Islet of Langerhans (tissue), 1 donor: ENCODE data around the gene ETDC.
"Not testable (repeated sequence)": the region's sequence is repeated elsewhere in the genome, so short reads cannot be mapped to it uniquely, and the experiment has no call there.

ENCODE experiments used
- FAIRE-seq: peaks from one replicate; lab custom pipeline; 2011; peaks lifted over from hg19 to GRCh38; lab: Jason Lieb, UNC

Gene ETDC

DNA sequence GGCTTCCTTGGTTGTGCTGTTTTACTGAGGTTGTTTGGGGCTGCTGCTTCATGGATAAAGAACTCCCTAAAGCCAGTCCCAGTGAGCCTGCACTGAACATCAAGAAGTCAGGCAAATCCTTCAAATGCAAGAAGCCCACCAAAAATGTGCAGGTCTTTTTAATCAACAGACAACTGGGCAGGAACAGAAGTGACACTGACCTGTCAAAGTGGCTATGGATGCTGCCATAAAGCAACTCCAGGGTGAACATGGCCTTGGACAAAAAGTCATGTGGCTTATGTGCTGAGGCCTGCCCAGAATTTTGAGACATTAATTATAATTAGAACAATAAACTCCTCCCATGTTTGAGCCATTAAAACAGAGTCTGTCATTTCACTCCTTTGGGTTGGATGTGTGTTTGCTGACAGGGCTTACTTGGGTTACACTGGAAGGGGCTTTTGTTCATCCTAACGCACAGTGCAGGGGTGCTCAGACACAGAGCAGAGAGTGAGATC is at the start of gene ETDC:
Gene ETDC (plus strand): TSS at position 51 of the 494 bp plus-strand sequence. CDS start 0 bp downstream, at position 51.
- FAIRE-seq, result no peak

DNA sequence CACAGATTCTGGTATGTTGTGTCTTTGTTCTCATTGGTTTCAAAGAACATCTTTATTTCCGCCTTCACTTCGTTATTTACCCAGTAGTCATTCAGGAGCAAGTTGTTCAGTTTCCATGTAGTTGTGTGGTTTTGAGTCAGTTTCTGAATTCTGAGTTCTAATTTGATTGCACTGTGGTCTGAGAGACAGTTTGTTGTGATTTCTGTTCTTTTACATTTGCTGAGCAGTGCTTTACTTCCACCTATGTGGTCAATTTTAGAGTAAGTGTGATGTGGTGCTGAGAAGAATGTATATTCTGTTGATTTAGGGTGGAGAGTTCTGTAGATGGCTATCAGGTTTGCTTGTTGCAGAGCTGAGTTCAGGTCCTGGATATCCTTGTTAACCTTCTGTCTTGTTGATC is 48.3 kb upstream of the ETDC start:
- FAIRE-seq, result not testable (repeated sequence)

DNA sequence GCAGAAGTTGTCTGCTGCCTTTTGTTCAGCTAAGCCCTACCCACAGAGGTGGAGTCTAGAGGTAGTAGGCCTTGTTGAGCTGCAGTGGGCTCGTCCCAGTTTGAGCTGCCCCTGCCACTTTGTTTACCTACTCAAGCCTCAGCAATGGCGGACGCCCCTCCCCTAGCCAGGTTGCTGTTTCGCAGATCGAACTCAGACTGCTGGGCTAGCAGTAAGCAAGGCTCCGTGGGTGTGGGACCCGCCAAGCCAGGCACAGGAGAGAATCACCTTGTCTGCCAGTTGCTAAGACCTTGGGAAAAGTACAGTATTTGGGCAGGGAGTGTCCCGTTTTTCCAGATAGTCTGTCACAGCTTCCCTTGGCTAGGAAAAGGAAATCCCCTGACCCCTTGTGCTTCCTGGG is 45.9 kb upstream of the ETDC start:
- FAIRE-seq, result not testable (repeated sequence)

DNA sequence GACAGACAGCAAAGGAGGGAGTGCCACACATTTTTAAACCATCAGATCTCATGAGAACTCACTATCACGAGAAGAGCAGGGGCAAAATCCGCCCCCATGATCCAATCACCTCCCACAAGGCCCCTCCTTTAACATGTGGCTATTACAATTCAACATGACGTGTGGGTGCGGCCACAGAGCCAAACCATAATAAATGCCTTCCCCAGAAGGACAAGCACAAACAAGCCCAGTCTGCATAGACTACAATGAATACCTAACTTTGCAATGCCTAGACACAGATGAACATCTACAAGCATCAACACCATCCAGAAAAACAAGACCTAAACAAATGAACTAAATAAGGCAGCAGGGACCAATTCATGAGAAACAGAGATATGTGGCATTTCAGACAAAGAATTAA is 45.1 kb upstream of the ETDC start:
- FAIRE-seq, result no peak

DNA sequence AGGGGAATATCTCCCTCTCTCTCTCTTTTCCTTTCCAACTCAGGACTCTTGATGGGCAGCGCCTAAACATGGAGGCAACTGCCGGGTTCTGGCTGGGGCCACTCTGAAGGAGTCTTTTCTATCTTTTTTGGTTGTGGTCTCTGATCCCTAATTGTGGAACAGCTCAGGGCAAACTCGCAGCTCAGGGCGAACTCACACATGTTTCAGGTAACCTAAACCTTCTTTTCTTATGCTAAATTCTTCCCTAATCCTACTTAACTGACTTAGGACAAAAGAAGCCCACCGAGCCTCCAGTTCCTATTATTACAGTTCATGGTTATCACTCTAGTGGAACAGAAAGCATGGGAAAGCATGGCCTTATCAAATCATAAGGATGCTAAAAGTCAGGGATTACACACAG is 36.1 kb upstream of the ETDC start:
- FAIRE-seq, result no peak

DNA sequence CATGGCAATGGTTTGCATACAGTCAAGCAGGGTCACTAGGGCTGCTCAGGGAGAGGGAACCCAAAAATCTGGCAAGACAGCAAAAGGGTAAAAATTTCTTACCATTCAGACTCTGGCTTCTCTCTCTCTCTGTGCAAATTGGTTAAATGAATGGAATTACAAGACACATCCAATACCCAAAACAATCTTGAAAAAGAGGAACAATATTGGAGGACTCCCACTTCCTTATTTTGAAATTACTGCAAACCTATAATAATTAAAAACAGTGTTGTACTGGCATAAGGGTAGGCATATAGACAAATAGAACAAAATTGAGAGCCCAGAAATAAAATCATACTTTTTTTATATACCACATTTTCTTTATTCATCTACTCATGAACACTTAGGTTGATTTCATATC is 33.3 kb upstream of the ETDC start:
- FAIRE-seq, result no peak

DNA sequence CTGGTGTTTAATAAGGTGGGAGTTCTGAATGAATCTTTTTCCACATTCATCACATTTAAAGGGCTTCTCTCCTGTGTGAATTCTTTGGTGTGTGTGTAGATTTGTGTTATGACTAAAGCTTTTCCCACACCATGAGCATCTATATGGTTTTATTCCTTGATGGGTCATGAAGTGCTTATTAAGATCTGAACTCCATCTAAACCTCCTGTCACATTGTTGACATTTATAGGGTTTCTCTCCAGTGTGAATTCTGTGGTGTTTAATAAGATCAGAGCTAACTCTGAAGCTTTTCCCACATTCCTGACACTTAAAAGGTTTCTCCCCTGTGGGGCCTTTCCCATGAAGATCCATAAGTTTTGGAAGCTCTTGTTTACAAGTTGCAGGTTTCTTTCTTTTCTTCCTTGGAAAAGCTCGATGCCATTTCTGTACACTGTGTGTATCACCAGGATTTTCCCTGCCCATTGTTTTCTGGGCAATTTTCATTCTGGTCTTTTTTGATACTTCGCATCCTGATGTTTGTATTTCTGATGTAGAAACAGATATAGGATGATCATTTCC is 21.9 kb upstream of the ETDC start:
- no peak for FAIRE-seq

DNA sequence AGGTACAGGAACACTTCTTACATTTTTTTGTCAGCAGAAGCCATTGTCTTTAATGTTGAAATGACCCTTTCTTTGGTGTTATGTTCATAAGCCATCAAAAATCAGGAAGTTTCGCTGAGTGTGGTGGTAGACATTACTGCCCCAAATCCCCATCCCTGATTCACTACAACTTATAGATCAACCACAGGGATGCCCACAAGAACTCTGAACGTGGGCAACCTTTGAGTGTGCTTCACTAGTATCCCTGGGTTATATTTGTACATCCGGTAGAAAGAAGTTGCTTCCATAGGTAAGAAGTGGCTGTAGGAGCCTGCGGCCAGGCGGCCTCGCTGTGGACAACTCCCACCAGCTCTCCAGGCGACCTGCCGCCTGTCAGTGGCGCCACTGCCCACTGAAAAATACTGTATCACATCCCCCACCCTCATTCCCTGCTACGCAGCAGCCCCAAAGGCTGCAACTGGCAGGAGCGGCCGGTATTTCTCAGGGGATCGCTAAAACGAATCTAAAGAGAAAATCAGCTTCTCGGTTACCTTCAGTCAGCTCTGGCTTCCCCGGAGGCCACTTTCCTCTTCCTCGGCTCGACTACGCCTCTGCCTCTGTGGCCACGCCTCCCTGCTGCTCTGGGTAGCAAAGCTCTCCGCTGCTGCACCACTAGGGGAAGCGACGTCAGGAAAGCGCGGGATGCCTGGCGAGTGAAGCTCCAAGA is 13.9 kb upstream of the ETDC start:
- FAIRE-seq, result no peak

DNA sequence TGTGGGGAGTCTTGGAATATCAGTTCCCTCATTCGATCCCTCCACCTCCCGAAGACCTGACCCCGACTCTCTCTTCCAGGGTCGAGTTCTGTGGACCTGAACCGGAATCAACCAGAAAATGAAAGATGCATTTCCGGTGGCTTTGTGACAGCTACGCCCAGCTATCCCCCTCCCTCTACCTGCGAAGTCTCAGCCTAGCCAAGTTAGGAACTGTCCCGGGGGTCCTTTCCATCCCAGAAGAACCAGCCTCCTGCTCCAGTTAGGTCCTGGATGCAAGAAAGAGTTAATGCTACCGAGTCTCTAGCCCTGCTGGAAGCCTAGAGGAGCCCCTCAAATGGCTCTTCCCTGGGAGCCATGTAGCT is 13.4 kb upstream of the ETDC start:
- no peak for FAIRE-seq

DNA sequence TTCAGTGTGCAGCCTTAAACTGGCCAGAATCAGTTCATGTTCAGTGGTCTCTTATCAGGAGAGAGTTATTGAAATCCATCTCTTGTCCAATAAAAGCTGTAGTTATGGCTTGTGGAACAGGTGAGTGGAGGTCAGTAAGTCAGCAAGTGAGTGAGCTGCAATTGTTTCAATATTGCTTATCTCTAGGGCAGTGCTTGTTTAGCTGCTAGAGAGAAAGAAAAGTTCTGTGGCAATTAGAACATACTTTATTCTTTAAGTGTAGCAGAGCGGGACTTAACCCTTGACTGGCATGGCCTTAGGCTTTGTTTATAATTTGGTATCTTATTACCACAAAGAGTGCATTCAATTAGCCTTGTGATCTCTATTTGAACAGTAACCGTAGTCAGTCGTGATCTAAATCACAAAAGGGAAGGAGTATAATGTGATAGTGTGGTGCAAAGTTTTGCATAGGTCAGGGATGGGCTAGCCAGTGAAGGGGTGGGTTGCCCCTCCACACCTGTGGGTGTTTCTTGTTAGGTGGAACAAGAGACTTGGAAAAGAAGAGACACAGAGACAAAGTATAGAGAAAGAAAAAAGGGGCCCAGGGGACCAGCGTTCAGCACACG is 6.9 kb upstream of the ETDC start:
- no peak for FAIRE-seq

DNA sequence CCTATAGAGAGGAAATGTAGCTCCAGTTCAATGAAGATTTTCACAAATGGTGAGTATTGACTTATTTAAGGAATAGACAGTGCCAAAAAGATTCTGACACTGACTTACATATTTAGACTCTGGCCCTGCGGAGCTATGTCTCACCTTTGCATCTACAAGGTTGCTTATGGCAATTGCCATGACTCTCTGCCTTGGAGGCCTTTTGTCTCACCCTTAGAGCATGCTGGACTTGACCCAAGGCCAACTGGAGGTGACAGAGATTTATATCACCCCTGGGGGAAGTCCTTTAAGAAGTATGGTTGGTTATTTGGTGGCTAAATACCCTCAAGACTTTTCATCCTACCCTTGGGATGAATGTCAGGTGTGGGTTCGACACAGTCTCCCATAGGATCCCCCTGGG is 4.5 kb upstream of the ETDC start:
- no peak for FAIRE-seq

DNA sequence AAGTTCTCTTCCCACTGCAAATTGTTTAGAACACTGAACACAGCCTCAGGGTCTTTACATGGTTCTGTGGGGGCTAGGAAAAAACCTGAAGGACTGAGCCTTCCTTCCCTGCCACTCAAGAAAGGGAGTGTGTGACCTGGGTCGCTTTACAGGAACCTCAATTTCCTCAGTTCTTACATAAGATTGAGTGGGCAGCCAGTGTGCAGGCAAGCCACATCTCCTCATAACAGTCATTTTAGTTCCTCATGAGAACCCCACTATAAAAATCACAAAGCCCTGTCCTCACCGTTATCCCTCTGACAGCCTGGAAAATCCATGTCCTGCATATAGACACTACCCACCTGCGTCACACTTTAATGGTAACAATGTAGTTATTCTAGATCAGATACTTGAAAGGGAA is 2.1 kb upstream of the ETDC start:
- FAIRE-seq, result no peak

DNA sequence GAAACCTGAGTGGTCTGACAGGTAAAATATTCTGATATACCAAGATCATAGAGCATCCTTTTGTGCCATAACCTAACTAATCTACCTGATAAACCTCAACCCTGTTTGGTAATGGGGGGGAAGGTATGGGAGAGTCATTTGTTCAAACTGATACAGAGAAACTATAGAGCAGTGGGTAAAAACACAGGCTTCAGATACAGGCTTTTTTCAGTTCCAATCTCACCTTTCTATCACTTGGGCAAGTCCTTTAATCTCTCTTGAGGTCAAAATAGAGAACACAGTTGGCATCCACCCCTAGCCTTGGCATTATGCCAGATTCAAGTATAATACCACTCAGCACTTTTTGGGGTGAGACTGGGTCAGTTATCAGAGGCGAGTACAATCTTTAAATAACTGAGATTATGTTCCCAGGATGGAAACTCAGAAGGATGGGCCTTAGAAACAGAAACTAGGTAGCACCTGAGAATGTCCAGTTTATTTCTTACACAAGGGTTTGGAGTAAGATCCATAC is 880 bp upstream of the ETDC start:
- no peak for FAIRE-seq

DNA sequence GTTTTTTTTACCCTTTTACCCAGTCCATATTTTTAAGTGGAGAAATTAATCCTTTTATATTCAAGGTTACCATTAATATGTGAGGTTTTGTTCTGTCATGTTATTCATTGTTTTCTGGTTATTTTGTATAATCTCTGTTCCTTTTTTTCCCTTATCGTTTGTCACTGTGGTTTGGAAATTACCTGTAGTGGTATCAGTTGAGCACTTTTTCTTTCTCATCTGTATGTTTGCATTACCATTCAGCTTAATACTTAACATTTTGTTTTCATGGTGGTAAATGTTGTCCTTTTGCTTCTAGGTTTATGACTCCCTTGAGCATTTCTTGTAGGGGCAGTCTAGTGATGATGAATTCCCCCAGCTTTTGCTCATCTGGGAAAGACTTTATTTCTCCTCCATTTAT is 6.6 kb downstream of the ETDC start:
- no peak for FAIRE-seq

DNA sequence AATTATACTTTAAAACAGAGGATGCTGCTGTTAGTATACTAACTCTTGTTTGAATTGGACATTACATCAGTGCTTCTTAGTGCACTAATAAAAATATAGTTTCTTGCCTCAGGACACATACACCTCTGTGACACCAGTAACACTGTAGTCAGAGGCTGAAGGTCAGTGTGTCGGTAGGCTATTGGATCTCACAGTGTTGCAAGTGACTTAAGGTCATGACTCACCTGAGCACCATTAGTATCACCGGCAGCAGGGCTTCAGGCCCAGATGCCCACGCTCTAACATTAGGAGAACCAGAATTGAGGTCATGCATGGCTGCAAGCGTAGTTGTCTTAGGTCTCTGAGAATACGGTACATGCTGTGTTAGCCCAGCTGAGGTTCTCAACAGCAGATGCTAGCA is 15.2 kb downstream of the ETDC start:
- no peak for FAIRE-seq

DNA sequence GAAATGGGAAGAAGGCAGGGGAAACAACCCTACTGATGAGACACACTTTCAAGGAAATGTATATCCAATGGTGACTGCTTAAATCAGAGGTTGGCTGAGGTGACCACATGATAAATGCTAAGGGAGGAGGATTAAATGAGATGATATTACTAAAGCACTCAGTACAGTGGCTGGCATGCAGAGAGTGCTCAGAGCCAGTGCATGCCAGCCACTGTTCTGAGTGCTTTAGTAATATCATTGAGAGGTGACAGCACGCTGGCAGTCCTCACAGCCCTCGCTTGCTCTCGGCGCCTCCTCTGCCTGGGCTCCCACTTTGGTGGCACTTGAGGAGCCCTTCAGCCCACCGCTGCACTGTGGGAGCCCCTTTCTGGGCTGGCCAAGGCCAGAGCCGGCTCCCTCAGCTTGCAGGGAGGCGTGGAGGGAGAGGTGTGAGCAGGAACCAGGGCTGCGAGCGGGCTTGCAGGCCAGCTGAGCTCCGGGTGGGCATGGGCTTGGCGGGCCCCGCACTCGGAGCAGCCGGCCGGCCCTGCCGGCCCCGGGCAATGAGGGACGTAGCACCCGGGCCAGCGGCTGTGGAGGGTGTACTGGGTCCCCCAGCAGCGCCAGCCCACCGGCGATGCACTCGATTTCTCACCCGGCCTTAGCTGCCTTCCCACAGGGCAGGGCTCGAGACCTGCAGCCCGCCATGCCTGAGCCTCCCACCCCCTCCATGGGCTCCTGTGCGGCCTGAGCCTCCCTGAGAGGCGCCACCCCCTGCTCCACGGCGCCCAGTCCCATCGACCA is 15.9 kb downstream of the ETDC start:
- FAIRE-seq, result not testable (repeated sequence)

DNA sequence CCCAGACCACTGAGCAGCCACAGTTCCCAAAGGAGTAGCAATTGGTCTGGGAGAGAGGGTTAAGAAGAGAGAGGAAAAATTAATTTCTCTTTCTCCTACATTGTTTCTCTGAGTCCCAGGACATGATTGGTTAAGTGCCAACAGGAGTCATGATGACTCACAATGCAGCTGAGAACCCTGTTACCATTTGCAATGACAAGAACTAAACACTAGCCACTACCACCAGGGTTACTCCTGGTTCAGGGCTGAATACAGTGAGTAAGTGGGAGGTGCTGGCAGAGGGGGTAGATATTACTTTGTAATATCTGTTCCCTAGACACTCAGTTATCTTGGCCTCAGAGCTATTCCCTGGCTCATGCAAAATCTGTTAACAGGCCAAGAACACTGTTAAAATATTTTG is 18.0 kb downstream of the ETDC start:
- no peak for FAIRE-seq

DNA sequence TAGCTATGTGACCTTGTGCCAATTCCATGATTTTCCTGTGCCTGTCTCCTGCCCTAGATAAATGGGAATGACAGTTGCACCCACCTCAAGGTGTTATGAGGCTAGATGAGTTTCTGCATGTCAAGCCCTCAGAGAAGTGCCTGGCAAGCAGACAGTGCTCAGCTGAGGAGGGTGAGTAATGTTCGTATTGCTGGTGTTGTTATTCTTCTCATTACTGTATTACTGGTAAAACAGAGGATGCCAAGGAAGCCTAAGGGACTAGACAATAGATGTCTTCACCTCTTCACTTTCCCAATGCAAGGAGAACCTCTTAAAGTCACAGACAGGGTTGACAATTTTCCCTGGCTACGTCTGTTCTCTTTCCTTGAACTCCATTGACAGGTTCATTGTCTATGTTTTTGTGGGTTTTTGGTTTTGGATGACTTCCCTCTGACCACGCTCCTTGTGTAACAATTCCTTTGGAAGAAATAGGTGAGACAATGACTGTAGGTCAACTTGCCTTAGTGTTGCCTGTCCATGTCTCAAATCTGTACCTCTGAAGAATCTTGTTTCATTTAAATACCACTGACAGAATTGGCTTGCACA is 19.2 kb downstream of the ETDC start:
- FAIRE-seq, result no peak

DNA sequence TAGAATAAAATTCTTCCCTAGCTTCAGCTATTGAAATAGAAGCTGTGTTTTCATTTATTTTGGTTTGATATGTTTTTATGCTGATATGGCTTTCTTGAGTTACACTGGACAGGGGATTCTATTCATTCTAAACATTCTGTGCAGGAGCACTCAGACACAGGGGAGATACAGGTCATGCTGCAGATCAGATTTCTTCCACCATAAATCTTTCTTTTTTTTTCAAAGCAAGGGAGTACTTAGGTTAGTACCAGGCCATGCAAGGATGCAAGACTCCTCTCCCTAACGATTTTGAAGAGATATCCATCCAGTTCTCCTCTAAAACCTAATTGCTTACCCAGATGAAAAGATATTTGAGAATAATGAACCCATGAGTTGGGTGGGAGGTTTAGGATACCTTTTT is 21.4 kb downstream of the ETDC start:
- FAIRE-seq, result no peak

DNA sequence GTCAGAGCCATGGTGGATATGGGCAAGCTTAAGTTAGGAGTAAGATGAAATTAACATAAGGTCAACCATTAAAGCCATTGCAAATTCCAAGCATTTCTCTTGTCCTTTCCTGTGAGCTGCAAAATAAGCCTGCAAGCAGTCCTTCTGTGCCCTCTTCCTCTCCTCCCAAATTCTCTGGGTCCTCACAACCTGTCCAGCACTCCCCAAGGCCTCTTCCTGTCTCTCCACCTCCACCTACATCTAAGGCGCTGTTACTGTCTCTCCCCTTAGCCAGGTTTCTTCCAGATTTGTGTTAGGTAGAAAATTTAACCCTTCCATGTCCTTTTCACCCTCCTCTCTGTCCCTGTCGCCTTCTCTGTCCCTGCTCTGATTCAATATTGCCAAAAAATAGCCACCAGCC is 22.2 kb downstream of the ETDC start:
- no peak for FAIRE-seq

DNA sequence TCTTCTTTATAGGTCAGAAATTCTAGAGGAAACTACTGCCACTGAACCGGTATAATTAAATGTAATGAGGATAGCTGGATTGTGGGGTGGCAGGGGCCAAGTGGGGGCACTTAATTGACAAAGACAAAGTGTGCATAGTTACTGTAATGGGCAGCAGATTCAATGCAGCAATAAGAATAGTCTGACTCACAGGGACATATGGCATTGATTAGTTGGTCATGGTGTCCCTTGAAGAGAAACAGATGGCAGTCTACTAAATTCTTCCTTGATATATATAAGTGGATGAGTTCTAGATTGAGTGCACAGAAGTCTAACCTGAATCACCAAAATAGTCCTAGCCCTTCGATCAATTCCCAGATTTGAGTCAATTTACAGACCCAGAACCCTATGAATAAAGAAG is 31.6 kb downstream of the ETDC start:
- FAIRE-seq, result no peak

DNA sequence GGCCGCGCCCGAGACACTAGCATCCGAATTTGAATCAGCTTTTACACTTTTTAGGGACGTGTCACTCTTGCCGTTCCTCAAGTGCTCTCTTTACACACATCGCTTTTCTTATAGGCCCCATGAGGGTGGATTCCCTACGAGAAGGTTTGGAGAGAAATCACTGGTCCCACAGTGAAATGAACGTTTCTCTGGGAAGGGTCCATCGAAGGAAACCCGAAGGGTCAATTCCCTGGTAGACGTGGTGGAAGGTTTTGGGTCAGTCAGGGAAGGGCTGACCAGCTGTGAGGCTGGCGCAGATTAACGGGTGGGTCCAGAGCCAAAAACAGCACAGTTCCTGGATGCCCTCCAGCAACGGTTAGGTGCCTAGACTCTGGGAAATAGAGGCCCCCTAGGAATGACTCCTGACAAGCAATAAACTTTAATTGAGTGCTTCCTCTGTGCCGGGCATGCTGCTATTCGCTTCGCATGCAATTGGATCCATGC is 35.9 kb downstream of the ETDC start:
- no peak for FAIRE-seq
